Fibroblast of skin of back (primary cell): ENCODE measurements around the gene MAGEA2. TPM values are rescaled to one million over a fixed set of nuclear protein-coding genes. Genes with fewer than 3 reads are reported as not detected.
"Not testable (repeated sequence)": the region's sequence is repeated elsewhere in the genome, so short reads cannot be mapped to it uniquely, and the experiment has no call there.

Source experiments
- DNase-seq: peaks from one replicate; pipeline ENCODE4 v3.0.0-alpha.2; 2013
- polyA plus RNA-seq, 2 experiments: library from polyadenylated mRNA; unstranded; fragments of 120-200 nt; gene quantifications; one replicate each; pipeline ENCODE4 v1.2.1, GENCODE V29; 2013; ENCODE audit not compliant: insufficient read length in 2 of 2

The MAGEA2 gene
- polyA plus RNA-seq (2013, experiment 1 of 2; ENCODE audit: insufficient read length): not detected
- polyA plus RNA-seq (2013, experiment 2 of 2; ENCODE audit: insufficient read length): not detected

- not testable (repeated sequence) for DNase-seq
Measured at GRCh38 chrX:152753686-152754650, at the start of gene MAGEA2. MAGEA2 (minus strand) TSS chrX:152753842; CDS start chrX:152751363, 2,479 bp downstream.

GRCh38 chrX:152798945-152799344 is 45.3 kb upstream of the MAGEA2 start:
- DNase-seq: no peak

GRCh38 chrX:152787062-152787461 is 33.4 kb upstream of the MAGEA2 start:
- not testable (repeated sequence) for DNase-seq

- DNase-seq: not testable (repeated sequence)
Measured at GRCh38 chrX:152769549-152770289, 16.1 kb upstream of the MAGEA2 start, which contains the start of gene MAGEA6. MAGEA6 (minus strand) TSS chrX:152769689; CDS start chrX:152767650, 2,039 bp downstream.

- not testable (repeated sequence) for DNase-seq
Measured at GRCh38 chrX:152766562-152766961, 12.9 kb upstream of the MAGEA2 start.

- not testable (repeated sequence) for DNase-seq
Measured at GRCh38 chrX:152761582-152761981, 7.9 kb upstream of the MAGEA2 start.

GRCh38 chrX:152759544-152759943 is 5.9 kb upstream of the MAGEA2 start:
- DNase-seq: not testable (repeated sequence)

- not testable (repeated sequence) for DNase-seq
Measured at GRCh38 chrX:152758918-152759317, 5.3 kb upstream of the MAGEA2 start, which contains the start of gene CSAG3. CSAG3 (plus strand) TSS chrX:152759218.

- DNase-seq: not testable (repeated sequence)
Measured at GRCh38 chrX:152754871-152755270, 1.2 kb upstream of the MAGEA2 start.

GRCh38 chrX:152738560-152738959 is 15.1 kb downstream of the MAGEA2 start:
- no peak for DNase-seq

- DNase-seq: not testable (repeated sequence)
Measured at GRCh38 chrX:152736528-152736927, 17.1 kb downstream of the MAGEA2 start.

GRCh38 chrX:152735860-152736511 is 17.7 kb downstream of the MAGEA2 start:
- no peak for DNase-seq

- DNase-seq: no peak
Measured at GRCh38 chrX:152735101-152735500, 18.5 kb downstream of the MAGEA2 start.

- DNase-seq: not testable (repeated sequence)
Measured at GRCh38 chrX:152734143-152734858, 19.3 kb downstream of the MAGEA2 start.

- DNase-seq: no peak
Measured at GRCh38 chrX:152733261-152733975, 20.2 kb downstream of the MAGEA2 start, which contains the start of the genes CSAG1 and MAGEA12. CSAG1 (minus strand) TSS chrX:152733721; CDS start chrX:152732460, 1,261 bp downstream. MAGEA12 (plus strand) TSS chrX:152733757; CDS start chrX:152736162, 2,405 bp downstream.

- no peak for DNase-seq
Measured at GRCh38 chrX:152725409-152725808, 28.2 kb downstream of the MAGEA2 start.

- not testable (repeated sequence) for DNase-seq
Measured at GRCh38 chrX:152713815-152714787, 39.5 kb downstream of the MAGEA2 start, which contains the start of gene MAGEA2B. MAGEA2B (plus strand) TSS chrX:152714628; CDS start chrX:152717107, 2,479 bp downstream.

- DNase-seq: not testable (repeated sequence)
Measured at GRCh38 chrX:152713195-152713594, 40.4 kb downstream of the MAGEA2 start.

- DNase-seq: not testable (repeated sequence)
Measured at GRCh38 chrX:152709173-152709572, 44.5 kb downstream of the MAGEA2 start, which contains the start of gene CSAG2. CSAG2 (minus strand) TSS chrX:152709273; CDS start chrX:152709112, 161 bp downstream.
